HepG2 (cell line): ENCODE results near the gene CTRL. TPM values are rescaled to one million over a fixed set of nuclear protein-coding genes. Genes with fewer than 3 reads are reported as not detected.

Experiments used
- CENPT ChIP-seq: sonication (generic); formaldehyde crosslinking; IDR thresholded peaks from 2 replicates; pipeline ENCODE4 v1.8.0; 2022; ENCODE audit warnings: low read depth, mild to moderate bottlenecking, moderate library complexity, missing genetic modification reagents
- GABPB1 ChIP-seq: IDR thresholded peaks from 2 replicates; pipeline ENCODE4 v1.6.1; 2016; ENCODE audit warnings: mild to moderate bottlenecking, missing genetic modification reagents, moderate library complexity, missing compliant biosample characterization
- HNRNPL ChIP-seq: fragments of 200-400 bp; formaldehyde crosslinking; IDR thresholded peaks from 2 replicates; pipeline ENCODE4 v1.6.1; 2017; ENCODE audit warnings: mild to moderate bottlenecking, low read depth, low read length
- HNRNPLL ChIP-seq: fragments of 200-400 bp; formaldehyde crosslinking; IDR thresholded peaks from 2 replicates; pipeline ENCODE4 v1.6.1; 2017; ENCODE audit warnings: mild to moderate bottlenecking, low read depth, low read length; ENCODE audit not compliant: poor library complexity, severe bottlenecking
- JUNB ChIP-seq: sonication (generic); formaldehyde crosslinking; IDR thresholded peaks from 2 replicates; pipeline ENCODE4 v1.8.0; 2022; ENCODE audit warnings: missing genetic modification reagents, mild to moderate bottlenecking, borderline replicate concordance
- KDM2A ChIP-seq: sonication (generic); formaldehyde crosslinking; IDR thresholded peaks from 2 replicates; pipeline ENCODE4 v1.4.0; 2020; ENCODE audit warnings: low read depth, missing genetic modification reagents, borderline replicate concordance
- NFKB2 ChIP-seq: sonication (generic); formaldehyde crosslinking; IDR thresholded peaks from 2 replicates; pipeline ENCODE4 v1.4.0; 2020; ENCODE audit warnings: missing genetic modification reagents, borderline replicate concordance
- PCBP1 ChIP-seq: fragments of 200-400 bp; formaldehyde crosslinking; IDR thresholded peaks from 2 replicates; pipeline ENCODE4 v1.6.1; 2017; ENCODE audit warnings: mild to moderate bottlenecking, low read depth, low read length, borderline replicate concordance
- POLR2AphosphoS5 ChIP-seq: IDR thresholded peaks from 2 replicates; pipeline ENCODE4 v1.6.1; 2012; ENCODE audit warnings: low read depth, low read length
- PPARG ChIP-seq: conservative IDR thresholded peaks from 2 replicates; pipeline ENCODE4 v1.6.1; 2016; ENCODE audit warnings: missing biosample characterization, missing genetic modification reagents
- SP1 ChIP-seq, 2 experiments: fragments of 450-650 bp in 1 of 2; sonication (generic) in 1 of 2; formaldehyde crosslinking in 1 of 2; IDR thresholded peaks; 2 replicates each; pipeline versions ENCODE4 v1.4.0 to v1.6.1; 2016 to 2020; ENCODE audit warnings: missing genetic modification reagents in 1 of 2
- TBX3 ChIP-seq: fragments of 450-650 bp; IDR thresholded peaks from 2 replicates; pipeline ENCODE4 v1.6.1; 2017; ENCODE audit warnings: antibody characterized with exemption, mild to moderate bottlenecking, inconsistent platforms, borderline replicate concordance
- TOPORS ChIP-seq: sonication (generic); formaldehyde crosslinking; IDR thresholded peaks from 2 replicates; pipeline ENCODE4 v1.8.0; 2023; ENCODE audit warnings: mild to moderate bottlenecking, missing genetic modification reagents
- ZEB1 ChIP-seq: IDR thresholded peaks from 2 replicates; pipeline ENCODE4 v1.6.1; 2012; ENCODE audit warnings: mild to moderate bottlenecking, low read depth, inconsistent platforms; ENCODE audit not compliant: insufficient replicate concordance
- polyA plus RNA-seq, 8 experiments: library from polyadenylated mRNA; depleted of rRNA in 3 of 8; stranded (reverse) in 7 of 8; unstranded in 1 of 8; fragments of >200 nt; fragmentation: Illumina TruSeq in 4 of 8; extraction: Trizol in 4 of 8; gene quantifications; 2 replicates each; pipeline versions ENCODE4 v1.2.1 to v1.2.3, GENCODE V29; 2011 to 2016; ENCODE audit warnings: low read depth in 4 of 8, missing spikeins in 1 of 8, mixed read lengths in 1 of 8; ENCODE audit not compliant: insufficient read depth in 1 of 8
- total RNA-seq, 5 experiments: library from RNA; depleted of rRNA; stranded (reverse); fragments of >200 nt; fragmentation: Illumina TruSeq; extraction: Trizol; gene quantifications; 2 replicates each; pipeline ENCODE4 v1.2.3, GENCODE V29; 2016; ENCODE audit warnings: low read depth in 1 of 5
- TF ChIP-seq, protein P1 (sequence below): IDR thresholded peaks from 2 replicates; pipeline ENCODE4 v1.6.1; 2018; ENCODE audit warnings: missing genetic modification reagents
- TF ChIP-seq, protein P2 (sequence below): sonication (generic); formaldehyde crosslinking; IDR thresholded peaks from 2 replicates; pipeline ENCODE4 v1.4.0; 2020; ENCODE audit warnings: low read depth, mild to moderate bottlenecking, missing genetic modification reagents
- TF ChIP-seq, protein P3 (sequence below): fragments of 450-650 bp; IDR thresholded peaks from 2 replicates; pipeline ENCODE4 v1.6.1; 2016
- TF ChIP-seq, protein P4 (sequence below): sonication (generic); formaldehyde crosslinking; IDR thresholded peaks from 2 replicates; pipeline ENCODE4 v1.4.0; 2020; ENCODE audit warnings: missing genetic modification reagents, borderline replicate concordance
- TF ChIP-seq, protein P5 (sequence below): sonication (generic); formaldehyde crosslinking; IDR thresholded peaks from 2 replicates; pipeline ENCODE4 v1.4.0; 2020; ENCODE audit warnings: missing genetic modification reagents, borderline replicate concordance

Gene CTRL
- total and polyA plus RNA-seq, 2 of the 13 experiments (the other 11 are each of a cell fraction or from before 2014, with no cell fraction given), result 1.9 to 2.7 TPM

DNA sequence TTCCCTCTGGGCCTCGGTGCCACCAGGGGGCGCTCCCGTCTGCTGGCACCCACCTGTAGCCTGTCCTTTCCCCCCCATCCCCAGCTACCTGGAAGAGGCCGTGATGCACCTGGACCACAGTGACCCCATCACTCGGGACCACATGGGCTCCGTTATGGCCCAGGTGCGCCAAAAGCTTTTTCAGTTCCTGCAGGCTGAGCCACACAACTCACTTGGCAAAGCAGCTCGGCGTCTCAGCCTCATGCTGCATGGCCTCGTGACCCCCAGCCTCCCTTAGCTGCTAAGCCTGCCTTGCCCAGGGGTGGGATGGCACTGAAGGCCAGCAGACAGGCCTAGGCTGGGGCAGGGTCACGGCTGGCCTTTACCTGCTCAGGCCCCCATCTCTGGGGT lies 47.8 kb downstream of the CTRL start (continued):
- TF ChIP-seq NFKB2 (peak; percentile 61; the same call in 1 of the 2 replicates), ZEB1 (peak; percentile 88), KDM2A (CRISPR knock-in tag) (no peak), HNRNPLL (peak; percentile 24), TOPORS (CRISPR knock-in tag) (peak; percentile 63; the same call in 1 of the 2 replicates), TBX3 (no peak), PPARG (CRISPR knock-in tag) (0 out of 2 replicates have a peak, but pooled peaks have one; percentile 32), GABPB1 (CRISPR knock-in tag) (peak; percentile 48), HNRNPL (peak; percentile 2; the same call in 1 of the 2 replicates), POLR2AphosphoS5 (no peak), CENPT (no peak), SP1 (IDR thresholded peaks at IDR 0.05) (no peak), SP1 (CRISPR knock-in tag; IDR thresholded peaks at IDR 0.05) (0 out of 2 replicates have a peak, but pooled peaks have one; percentile 12), JUNB (CRISPR knock-in tag) (no peak), PCBP1 (0 out of 2 replicates have a peak, but pooled peaks have one; percentile 29)
- TF ChIP-seq, protein P1, sequence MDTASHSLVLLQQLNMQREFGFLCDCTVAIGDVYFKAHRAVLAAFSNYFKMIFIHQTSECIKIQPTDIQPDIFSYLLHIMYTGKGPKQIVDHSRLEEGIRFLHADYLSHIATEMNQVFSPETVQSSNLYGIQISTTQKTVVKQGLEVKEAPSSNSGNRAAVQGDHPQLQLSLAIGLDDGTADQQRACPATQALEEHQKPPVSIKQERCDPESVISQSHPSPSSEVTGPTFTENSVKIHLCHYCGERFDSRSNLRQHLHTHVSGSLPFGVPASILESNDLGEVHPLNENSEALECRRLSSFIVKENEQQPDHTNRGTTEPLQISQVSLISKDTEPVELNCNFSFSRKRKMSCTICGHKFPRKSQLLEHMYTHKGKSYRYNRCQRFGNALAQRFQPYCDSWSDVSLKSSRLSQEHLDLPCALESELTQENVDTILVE (CRISPR knock-in tag), result peak; percentile 27; the same call in 1 of the 2 replicates
- TF ChIP-seq, protein P2, sequence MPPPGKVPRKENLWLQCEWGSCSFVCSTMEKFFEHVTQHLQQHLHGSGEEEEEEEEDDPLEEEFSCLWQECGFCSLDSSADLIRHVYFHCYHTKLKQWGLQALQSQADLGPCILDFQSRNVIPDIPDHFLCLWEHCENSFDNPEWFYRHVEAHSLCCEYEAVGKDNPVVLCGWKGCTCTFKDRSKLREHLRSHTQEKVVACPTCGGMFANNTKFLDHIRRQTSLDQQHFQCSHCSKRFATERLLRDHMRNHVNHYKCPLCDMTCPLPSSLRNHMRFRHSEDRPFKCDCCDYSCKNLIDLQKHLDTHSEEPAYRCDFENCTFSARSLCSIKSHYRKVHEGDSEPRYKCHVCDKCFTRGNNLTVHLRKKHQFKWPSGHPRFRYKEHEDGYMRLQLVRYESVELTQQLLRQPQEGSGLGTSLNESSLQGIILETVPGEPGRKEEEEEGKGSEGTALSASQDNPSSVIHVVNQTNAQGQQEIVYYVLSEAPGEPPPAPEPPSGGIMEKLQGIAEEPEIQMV (CRISPR knock-in tag), result no peak
- TF ChIP-seq, protein P3, sequence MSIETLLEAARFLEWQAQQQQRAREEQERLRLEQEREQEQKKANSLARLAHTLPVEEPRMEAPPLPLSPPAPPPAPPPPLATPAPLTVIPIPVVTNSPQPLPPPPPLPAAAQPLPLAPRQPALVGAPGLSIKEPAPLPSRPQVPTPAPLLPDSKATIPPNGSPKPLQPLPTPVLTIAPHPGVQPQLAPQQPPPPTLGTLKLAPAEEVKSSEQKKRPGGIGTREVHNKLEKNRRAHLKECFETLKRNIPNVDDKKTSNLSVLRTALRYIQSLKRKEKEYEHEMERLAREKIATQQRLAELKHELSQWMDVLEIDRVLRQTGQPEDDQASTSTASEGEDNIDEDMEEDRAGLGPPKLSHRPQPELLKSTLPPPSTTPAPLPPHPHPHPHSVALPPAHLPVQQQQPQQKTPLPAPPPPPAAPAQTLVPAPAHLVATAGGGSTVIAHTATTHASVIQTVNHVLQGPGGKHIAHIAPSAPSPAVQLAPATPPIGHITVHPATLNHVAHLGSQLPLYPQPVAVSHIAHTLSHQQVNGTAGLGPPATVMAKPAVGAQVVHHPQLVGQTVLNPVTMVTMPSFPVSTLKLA, result peak; percentile 28; the same call in 1 of the 2 replicates
- TF ChIP-seq, protein P4, sequence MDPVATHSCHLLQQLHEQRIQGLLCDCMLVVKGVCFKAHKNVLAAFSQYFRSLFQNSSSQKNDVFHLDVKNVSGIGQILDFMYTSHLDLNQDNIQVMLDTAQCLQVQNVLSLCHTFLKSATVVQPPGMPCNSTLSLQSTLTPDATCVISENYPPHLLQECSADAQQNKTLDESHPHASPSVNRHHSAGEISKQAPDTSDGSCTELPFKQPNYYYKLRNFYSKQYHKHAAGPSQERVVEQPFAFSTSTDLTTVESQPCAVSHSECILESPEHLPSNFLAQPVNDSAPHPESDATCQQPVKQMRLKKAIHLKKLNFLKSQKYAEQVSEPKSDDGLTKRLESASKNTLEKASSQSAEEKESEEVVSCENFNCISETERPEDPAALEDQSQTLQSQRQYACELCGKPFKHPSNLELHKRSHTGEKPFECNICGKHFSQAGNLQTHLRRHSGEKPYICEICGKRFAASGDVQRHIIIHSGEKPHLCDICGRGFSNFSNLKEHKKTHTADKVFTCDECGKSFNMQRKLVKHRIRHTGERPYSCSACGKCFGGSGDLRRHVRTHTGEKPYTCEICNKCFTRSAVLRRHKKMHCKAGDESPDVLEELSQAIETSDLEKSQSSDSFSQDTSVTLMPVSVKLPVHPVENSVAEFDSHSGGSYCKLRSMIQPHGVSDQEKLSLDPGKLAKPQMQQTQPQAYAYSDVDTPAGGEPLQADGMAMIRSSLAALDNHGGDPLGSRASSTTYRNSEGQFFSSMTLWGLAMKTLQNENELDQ (CRISPR knock-in tag), result no peak
- TF ChIP-seq, protein P5, sequence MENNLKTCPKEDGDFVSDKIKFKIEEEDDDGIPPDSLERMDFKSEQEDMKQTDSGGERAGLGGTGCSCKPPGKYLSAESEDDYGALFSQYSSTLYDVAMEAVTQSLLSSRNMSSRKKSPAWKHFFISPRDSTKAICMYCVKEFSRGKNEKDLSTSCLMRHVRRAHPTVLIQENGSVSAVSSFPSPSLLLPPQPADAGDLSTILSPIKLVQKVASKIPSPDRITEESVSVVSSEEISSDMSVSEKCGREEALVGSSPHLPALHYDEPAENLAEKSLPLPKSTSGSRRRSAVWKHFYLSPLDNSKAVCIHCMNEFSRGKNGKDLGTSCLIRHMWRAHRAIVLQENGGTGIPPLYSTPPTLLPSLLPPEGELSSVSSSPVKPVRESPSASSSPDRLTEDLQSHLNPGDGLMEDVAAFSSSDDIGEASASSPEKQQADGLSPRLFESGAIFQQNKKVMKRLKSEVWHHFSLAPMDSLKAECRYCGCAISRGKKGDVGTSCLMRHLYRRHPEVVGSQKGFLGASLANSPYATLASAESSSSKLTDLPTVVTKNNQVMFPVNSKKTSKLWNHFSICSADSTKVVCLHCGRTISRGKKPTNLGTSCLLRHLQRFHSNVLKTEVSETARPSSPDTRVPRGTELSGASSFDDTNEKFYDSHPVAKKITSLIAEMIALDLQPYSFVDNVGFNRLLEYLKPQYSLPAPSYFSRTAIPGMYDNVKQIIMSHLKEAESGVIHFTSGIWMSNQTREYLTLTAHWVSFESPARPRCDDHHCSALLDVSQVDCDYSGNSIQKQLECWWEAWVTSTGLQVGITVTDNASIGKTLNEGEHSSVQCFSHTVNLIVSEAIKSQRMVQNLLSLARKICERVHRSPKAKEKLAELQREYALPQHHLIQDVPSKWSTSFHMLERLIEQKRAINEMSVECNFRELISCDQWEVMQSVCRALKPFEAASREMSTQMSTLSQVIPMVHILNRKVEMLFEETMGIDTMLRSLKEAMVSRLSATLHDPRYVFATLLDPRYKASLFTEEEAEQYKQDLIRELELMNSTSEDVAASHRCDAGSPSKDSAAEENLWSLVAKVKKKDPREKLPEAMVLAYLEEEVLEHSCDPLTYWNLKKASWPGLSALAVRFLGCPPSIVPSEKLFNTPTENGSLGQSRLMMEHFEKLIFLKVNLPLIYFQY, result no peak
